GM18870 (cell line): Measurements from ENCODE around the gene DMBT1.
"Not testable (repeated sequence)": the region's sequence is repeated elsewhere in the genome, so short reads cannot be mapped to it uniquely, and the experiment has no call there.

Source experiments
- ATAC-seq: cut with Tn5 transposase; IDR thresholded peaks from one replicate; pipeline ENCODE4 v1.9.1; 2021; ENCODE audit warnings: moderate library complexity; ENCODE audit not compliant: unreplicated experiment

The DMBT1 gene

DNA sequence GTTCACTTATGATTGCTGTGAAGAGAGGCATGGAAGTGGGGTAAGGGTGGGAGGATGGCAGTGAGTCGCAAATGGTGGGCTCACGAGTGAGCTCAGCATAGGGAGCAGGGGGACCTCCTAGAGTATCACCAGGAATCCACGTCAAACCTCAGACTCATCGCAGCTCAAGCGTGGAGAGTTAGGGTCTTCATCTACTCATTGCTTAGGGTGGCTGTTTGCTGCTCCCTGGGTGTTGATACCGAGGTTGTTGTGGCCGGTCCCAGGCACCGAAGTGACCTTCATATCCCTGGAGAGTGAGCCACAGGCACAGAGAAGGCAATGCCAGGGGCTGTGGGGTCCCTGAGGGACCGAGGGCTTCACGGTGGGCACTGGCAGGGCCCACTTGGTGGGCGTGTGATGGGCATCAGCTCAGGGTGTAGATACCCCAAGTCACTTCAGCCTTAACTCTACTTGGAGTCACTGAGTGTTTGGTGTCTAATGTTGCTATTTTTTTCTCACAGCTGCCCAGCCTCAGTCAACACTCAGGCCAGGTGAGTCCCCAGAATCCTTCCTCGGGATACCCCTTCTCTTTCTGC is 16.8 kb downstream of the DMBT1 start:
- ATAC-seq = no peak

DNA sequence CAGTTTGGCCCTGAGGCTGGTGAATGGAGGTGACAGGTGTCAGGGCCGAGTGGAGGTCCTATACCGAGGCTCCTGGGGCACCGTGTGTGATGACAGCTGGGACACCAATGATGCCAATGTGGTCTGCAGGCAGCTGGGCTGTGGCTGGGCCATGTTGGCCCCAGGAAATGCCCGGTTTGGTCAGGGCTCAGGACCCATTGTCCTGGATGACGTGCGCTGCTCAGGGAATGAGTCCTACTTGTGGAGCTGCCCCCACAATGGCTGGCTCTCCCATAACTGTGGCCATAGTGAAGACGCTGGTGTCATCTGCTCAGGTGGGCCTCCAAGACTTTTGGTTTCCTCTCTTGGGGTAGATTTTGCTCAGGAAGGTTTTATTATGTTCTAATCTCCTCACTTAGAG is 25.5 kb downstream of the DMBT1 start:
- not testable (repeated sequence) for ATAC-seq

DNA sequence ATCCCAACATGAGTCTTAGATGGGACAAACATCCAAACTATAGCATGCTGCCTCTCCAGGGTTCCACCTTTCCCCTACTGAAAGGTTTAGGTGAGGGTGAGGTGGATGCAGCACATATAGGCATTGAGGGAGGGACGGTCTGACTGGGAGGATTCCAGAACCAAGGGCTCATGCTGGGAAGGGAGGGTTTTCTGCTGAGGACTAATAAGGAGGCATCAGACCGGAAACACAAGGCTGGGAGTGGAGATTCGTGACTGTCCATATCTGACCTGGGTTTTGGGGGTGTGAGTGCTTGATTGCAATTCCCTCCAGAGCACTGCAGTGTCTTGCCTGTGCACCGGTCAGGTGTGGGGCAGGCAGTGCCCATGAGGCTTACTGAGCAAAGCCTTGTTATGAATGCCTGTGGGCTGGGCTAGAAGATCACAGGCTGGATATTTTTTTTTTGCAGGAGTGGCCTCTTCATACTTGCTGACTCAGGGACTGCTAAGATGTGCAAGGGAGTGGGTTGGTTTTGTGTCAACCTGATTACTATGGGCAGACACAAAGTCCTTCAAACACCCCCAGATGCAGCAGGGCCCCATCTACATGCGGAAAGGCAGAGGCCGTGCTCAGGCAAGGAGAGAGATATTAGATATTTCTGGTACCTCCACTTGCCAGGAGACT is 26.7 kb downstream of the DMBT1 start:
- no peak for ATAC-seq

DNA sequence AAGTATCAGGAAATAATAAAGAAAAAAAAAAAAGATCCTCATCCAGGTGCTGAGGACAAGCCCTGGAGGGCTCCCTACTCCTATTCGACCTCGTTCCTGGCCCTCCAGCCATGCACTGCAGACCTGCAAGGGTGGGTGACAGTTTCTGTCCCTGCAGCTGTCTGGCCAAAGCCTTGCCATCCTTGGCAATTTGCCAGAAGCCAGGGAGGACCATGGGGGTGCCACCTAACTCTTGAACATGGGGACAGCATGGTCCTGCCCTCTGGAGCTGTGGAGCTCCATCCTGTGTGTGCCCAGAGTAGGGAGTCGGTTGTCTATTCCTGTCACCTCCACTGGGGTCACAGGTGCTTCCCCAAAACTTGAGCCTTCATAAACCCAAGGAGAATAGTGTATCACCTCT is 27.8 kb downstream of the DMBT1 start:
- no peak for ATAC-seq

DNA sequence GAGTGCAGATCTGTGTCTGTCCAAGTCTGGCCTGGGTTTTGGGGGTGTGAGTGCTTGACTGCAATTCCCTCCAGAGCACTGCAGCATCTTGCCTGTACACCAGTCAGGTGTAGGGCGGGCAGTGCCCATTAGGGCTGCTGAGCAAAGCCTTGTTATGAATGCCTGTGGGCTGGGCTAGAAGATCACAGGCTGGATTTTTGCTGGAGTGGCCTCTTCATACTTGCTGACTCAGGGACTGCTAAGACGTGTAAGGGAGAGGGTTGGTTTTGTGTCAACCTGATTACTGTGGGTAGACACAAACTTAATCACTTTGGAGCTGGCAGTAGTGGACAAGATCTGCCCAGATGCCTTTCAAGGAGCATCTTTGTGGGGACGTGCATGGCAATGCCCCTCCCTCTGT is 29.6 kb downstream of the DMBT1 start:
- ATAC-seq = no peak

DNA sequence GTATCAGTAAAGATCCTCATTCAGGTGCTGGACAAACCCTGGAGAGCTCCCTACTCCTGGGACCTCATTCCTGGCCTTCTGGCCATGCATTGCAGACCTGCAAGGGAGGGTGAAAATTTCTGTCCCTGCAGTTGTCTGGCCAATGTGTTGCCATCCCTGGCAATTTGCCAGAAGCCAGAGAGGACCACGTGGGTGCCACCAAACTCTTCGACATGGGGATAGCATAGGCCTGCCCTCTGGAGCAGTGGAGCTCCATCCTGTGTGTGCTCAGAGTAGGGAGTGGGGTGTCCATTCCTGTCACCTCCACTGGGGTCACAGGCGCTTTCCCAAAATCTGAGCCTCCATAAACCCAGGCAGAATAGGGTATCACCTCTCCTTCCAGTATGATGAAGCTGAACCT is 31.2 kb downstream of the DMBT1 start:
- no peak for ATAC-seq

DNA sequence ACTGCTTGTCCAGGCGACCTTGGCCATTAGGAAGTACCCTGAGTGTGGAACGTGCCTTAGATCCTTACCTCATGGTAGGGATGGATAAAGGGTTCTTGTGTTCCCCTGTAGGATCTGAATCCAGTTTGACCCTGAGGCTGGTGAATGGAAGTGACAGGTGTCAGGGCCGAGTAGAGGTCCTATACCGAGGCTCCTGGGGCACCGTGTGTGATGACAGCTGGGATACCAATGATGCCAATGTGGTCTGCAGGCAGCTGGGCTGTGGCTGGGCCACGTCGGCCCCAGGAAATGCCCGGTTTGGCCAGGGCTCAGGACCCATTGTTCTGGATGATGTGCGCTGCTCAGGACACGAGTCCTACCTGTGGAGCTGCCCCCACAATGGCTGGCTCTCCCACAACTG is 31.6 kb downstream of the DMBT1 start:
- no peak for ATAC-seq

DNA sequence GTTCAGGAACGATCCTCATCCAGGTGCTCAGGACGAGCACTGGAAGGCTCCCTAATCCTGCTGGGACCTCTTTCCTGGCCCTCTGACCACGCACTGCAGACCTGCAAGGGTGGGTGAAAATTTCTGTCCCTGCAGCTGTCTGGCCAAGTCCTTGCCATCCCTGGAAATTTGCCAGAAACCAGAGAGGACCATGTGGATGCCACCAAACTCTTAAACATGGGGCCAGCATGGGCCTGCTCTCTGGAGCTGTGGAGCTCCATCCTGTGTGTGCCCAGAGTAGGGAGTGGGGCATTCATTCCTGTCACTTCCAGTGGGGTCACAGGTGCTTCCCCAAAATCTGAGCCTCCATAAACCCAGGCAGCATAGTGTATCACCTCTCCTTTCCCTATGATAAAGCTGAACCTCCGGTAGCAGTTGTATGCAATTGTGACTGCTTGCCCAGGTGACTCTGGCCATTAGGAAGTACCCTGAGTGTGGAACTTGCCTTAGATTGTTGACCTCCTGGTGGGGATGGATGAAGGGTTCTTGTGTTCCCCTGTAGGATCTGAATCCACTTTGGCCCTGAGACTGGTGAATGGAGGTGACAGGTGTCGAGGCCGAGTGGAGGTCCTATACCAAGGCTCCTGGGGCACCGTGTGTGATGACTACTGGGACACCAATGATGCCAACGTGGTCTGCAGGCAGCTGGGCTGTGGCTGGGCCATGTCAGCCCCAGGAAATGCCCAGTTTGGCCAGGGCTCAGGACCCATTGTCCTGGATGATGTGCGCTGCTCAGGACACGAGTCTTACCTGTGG is 57.1 kb downstream of the DMBT1 start:
- no peak for ATAC-seq

DNA sequence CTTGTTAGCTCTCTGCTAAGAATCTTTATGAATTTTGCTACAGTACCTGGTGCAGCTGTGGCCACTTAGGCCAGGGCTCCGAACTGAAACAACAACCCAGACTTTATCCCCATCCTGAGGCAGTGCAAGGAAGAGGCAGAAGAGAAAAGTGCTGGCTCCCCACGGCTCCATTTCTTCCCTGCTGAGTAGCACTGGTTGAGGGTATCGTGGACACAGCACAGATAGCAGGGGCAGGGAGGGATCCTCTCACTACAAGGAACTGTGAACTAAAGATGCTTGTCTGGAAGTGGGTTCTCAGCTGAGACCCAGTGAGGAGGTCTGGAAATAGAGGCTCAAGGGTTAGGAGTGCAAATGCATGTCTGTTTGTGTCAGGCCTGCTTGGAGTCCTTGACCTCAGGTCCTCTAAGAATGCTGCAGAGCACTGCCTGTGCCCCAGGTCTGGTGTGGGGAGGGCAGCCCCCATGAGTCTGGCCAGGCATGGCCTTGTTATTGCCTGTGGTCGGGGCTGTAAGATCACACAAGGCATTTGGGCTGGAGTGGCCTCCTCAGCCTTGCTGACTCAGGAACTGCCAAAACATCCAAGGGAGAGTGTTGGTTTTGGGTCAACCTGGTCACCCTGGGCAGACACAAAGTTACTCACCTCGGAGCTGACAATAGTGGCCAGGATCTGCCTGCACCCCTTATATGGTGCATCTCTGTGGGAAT is 58.1 kb downstream of the DMBT1 start:
- no peak for ATAC-seq

DNA sequence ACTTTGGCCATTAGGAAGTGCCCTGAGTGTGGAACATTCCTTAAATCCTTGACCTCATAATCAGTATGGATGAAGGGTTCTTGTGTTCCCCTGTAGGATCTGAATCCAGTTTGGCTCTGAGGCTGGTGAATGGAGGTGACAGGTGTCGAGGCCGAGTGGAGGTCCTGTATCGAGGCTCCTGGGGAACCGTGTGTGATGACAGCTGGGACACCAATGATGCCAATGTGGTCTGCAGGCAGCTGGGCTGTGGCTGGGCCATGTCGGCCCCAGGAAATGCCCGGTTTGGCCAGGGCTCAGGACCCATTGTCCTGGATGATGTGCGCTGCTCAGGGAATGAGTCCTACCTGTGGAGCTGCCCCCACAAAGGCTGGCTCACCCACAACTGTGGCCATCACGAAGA is 60.4 kb downstream of the DMBT1 start:
- ATAC-seq = not testable (repeated sequence)

DNA sequence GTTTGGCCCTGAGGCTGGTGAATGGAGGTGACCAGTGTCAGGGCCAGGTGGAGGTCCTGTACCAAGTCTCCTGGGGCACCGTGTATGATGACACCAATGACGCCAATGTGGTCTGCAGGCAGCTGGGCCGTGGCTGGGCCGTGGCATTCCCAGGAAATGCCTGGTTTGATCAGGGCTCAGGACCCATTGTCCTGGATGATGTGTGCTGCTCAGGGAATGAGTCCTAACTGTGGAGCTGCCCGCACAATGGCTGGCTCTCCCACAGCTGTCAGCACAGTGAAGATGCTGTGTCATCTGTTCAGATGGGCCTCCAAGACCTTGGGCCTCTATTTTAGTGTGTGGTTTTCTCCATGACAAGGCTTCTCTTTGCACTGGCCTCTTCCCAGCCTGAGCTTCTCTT is 64.0 kb downstream of the DMBT1 start:
- ATAC-seq = no peak

DNA sequence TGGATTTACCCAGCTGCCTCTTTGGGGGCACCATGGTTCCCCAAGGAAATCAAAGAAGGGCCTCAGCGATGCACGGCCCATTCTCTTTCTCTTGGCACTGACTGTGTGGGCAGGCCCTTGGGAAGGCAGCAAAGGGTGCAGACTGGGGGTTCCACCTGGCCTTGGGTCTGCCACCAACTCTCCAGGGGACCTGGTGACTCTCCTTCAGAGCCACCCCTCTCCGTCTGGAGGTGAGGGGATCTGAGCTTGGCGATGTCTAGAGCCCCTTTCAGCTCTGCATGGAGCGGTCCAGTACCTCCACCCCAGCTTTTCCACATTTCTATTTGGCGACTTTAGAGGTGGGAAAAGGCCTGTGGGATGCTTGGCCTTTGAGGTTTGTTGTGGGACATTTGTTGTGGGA is 70.0 kb downstream of the DMBT1 start:
- no peak for ATAC-seq

DNA sequence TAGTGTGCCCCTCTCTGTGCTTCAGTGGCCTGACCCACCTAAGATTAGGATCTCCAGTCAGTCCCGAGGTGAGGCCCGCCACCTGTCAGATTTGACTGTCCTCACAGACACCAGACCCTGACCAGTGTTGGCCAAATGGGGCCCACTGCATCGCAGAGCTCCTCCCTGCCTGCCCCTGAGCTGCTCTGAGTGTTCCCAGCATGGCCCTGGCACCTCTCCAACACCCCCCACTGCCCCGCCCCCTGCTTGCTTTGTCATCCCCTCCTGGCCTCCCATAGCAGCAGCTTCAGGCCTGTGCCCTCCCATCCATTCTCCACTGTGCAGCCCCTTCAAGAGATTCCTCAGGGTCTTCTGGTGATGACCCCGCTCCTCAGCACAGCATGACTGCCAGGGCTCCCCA is 71.5 kb downstream of the DMBT1 start:
- no peak for ATAC-seq

DNA sequence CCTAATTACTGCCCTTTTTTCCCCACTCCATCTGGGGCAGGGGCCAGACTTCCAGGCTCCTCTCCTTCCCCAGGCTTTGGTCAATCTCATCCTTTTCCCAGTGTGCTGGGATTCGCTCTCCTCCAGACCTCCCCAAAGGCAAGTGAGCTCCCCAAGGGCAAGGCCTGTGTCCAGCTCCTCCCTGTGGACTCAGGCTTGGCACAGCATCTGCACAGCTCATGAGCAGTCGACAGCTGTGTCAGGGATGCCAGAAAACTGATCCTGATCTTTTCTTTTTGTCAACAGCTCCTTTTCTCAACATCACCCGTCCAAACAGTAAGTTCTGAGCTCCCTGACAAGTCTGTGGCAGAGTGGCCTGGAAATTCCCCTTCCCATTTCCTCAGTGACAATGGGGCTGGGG is 72.0 kb downstream of the DMBT1 start:
- no peak for ATAC-seq

DNA sequence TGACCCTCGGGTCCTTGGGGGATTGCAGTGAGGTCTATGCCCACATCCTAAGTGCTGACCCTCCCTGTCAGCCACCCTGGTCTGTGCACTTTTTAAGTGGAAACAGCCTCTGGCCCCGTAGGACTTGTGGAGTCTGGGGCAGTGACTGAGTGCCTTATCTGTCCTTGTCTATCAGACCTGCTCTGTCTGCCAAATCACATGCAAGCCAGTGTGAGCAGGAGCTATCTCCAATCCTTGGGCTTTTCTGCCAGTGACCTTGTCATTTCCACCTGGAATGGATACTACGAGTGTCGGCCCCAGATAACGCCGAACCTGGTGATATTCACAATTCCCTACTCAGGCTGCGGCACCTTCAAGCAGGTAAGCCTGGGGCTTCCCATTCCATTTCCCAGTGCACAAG is 76.4 kb downstream of the DMBT1 start:
- no peak for ATAC-seq

DNA sequence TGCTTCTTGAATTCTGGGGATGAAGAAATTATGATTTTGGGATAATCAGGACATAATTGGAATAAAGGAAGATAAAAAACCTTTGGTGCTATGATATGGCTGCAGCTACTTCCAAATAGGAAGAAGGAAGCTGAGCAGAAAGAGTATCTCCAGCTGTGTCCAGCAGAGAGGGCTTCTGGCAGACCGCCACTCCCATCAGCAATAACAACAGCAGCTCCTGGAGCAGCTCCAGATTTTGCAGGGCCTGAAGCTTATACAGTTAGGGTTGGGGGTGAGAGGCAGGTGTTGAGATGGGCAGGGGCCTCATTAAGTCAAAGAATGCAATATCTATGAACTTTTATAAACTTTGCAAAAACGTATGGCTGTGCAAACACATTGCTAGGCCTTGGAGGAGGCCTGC is 76.8 kb downstream of the DMBT1 start:
- no peak for ATAC-seq

DNA sequence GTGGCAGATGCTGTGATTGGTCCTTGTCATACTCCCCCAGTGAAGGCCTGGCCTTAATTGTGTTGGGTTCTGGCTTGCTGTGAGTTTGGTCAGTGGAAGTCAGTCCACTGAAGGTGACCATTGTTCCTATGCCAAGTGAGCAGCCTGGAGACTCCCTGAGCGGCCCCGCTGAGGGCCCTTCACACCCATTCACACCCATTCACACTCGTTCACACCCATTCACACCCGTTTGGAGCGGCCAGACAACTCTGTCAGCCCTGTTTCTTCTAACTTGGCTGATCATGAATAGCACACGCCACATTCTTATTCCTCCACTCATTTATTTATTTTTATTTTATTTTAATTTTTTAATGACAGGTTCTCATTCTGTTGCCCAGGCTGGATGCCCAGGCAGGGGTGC is 77.6 kb downstream of the DMBT1 start:
- no peak for ATAC-seq

DNA sequence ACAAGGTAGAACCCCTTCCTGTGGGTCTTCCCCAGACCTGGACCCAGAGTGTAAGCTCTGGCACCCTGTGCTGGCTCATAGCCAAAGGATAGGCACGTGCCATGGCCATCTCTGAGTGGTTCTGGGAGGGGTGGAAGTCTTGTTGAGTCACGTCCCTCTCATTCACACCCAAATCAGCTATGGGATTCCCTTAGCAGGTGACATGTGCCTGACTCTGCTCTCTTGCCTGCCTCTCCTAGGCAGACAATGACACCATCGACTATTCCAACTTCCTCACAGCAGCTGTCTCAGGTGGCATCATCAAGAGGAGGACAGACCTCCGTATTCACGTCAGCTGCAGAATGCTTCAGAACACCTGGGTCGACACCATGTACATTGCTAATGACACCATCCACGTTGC is 79.2 kb downstream of the DMBT1 start:
- ATAC-seq = no peak

DNA sequence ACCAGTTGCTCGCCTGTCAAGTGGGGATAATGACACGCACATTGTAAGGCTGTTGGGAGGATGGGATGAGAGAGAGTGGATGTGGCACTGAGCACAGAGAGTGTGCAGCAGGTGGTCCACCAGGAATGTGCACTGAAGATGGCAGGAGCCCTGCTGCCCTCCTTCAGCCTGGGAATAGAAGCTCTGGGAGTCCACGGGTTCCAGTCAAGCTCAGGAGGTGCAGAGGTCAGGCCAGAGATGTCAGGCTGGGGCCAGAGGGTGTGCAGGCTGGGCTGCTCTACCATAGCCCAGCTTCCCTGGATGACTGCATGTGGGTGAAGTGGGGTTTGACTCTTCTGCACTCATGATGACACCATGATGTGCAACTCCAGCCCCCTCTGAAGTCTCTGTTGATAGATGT is 80.4 kb downstream of the DMBT1 start:
- no peak for ATAC-seq

DNA sequence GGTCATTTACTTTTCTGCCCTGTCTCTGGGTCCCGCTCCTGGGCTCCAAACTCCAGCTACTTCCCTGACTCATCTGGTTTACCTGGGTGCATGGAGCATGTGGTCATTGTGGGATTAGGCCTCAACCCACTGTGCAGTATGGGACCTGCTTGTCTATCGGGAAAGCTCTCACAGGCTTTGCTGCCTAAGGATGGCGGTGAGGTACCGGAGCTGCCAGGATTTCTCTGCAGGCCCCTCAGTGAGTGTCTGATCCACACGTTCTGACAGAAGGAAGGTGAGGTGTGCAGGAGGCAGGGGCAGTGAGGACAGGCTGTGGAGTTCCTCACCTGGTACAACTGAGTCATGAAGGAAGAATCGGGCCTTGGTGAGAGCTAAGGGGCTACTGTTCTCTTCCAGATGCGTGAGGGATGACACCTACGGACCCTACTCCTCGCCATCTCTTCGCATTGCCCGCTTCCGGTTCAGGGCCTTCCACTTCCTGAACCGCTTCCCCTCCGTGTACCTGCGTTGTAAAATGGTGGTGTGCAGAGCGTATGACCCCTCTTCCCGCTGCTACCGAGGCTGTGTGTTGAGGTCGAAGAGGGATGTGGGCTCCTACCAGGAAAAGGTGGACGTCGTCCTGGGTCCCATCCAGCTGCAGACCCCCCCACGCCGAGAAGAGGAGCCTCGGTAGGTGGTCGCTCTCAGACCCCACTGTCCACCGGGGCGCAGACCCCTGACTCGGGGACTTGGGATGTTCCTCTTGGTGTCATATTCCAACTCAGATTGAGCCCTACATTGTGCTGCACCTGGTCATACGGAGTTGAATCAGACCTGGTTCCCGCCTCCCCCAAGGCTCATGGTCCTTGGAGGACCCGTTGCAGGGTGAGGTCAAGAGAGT is 82.4 kb downstream of the DMBT1 start:
- no peak for ATAC-seq
